Bone marrow (tissue), 2 donors: ENCODE results near the gene HECTD4.
"Not testable (repeated sequence)": the region's sequence is repeated elsewhere in the genome, so short reads cannot be mapped to it uniquely, and the experiment has no call there.

Source experiments
- DNase-seq, 2 donors: peaks; one replicate each; lab custom pipeline; 2025; lab: John Stamatoyannopoulos, UW

The HECTD4 gene

DNA sequence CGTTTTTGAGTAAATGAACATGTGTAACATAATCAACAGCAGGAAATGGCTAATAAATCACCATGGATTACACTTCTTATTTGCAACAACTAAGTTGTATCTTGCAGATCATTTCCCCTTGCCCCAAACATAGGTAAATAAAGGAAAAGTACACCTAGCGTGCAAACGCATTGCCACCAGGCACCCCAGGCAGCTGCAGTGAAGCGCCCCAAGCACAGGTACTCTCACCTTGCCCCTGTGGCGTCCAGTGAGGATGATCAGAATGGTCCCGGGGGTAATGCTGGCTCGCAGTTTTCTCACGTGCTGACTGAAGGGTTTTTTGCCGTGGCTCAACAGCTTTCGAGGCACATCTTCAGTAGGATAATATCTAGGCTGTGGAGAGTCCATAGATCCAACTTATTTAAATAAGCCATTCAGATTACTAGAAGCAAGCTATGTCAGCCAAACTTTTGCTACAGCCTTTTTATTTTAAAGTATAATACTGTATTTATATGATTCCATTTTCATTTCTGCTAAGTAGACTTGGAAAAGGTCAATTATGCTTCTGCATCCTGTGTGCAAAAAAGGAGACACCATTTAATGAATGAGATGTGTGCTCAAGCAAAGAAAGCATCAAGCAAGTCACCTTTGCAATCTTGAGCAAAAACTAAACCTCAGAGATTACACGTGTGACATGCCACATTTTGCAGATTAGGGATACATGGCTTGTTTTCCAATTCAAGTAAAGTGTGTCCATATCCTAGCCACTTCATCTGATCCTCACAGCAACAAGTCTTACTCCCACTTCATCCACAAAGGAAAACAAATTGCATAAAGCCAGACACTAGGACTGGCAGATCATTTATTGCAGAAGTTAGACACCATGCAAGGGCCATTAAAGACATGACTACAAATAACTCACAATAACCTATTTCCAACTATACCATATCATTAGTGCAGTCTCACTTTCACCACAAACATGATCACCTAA is 24.6 kb upstream of the HECTD4 start:
- no peak for DNase-seq

DNA sequence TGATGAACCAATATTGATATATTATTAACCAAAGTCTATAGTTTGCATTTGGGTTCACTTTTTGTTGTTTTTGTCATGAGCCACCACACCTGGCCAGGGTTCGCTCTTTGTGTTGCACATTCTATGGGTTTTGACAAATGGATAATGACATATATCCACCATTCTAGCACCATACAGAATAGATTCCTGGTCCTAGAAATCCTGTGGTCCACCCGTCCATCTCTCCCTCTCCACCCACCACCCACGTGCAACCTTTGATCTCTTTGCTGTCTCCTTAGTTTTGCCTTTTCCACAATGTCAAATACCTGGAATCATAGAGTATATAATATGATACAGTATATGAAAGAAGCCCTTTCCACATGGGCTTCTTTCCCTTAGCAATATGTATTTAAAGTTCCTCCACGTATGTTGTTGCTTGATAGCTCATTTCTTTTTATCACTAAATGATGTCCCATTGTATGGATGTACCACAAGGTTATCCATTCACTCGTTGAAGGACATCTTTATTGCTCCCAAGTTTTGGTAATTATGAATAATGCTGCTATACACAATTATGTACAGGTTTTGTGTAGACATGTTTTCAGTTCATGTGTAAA is 19.8 kb upstream of the HECTD4 start:
- no peak for DNase-seq

DNA sequence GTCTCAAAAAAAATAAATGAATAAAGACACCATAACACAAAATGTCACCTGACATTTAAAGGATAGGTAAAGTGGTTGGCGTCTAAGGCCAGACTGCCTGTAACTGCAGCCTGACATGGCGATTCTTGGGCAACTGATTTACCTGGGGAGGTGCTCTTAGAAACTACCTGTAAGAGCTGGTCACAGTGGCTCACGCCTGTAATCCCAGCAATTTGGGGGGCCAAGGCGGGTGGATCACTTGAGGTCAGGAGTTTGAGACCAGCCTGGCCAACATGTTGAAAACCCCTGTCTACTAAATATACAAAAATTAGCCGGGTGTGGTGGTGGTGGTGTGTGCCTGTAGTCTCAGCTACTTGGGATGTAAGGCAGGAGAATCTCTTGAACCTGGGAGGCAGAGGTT is 18.8 kb upstream of the HECTD4 start:
- DNase-seq = no peak

DNA sequence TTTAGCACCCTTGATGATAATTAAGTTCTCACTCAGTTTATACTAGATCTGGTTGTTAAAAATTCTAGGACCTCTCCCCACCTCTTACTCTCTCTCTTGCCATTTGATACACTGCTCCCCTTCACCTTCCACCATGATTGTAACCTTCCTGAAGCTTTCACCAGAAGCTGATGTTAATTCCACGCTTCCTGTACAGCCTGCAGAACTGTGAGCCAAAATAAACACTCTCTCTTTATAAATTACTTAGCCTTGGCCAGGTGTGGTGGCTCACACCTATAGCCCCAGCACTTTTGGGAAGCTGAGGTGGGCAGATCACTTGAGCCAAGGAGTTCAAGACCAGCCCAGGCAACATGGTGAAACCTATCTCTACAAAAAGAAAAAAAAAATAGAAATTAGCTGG is 11.1 kb upstream of the HECTD4 start:
- DNase-seq = no peak

DNA sequence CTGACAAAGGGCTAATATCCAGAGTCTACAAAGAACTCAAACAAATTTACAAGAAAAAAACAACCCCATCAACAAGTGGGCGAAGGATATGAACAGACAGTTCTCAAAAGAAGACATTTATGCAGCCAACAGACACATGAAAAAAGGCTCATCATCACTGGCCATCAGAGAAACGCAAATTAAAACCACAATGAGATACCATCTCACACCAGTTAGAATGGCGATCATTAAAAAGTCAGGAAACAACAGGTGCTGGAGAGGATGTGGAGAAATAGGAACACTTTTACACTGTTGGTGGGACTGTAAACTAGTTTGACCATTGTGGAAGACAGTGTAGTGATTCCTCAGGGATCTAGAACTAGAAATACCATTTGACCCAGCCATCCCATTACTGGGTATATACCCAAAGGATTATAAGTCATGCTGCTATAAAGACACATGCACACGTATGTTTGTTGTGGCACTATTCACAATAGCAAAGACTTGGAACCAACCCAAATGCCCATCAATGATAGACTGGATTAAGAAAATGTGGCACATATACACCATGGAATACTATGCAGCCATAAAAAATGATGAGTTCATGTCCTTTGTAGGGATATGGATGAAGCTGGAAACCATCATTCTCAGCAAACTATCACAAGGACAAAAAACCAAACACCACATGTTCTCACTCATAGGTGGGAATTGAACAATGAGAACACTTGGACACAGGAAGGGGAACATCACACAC is 7.9 kb upstream of the HECTD4 start:
- not testable (repeated sequence) for DNase-seq

DNA sequence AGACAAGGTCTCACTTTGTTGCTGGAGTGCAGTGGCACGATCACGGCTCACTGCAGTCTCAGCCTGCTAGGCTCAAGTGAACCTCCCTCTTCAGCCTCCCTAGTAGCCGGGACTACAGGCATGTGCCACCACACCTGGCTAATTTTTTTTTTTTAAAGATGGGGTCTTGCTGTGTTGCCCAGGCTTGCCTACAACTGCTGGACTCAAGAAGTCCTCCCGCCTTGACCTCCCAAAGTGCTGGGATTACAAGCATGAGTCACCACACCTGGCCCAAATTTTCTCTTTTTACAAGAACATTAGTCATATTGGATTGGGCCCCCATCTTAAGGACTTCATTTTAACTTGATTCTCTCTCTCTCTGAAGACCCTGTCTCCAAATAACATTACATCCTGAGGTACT is 7.0 kb upstream of the HECTD4 start:
- no peak for DNase-seq

DNA sequence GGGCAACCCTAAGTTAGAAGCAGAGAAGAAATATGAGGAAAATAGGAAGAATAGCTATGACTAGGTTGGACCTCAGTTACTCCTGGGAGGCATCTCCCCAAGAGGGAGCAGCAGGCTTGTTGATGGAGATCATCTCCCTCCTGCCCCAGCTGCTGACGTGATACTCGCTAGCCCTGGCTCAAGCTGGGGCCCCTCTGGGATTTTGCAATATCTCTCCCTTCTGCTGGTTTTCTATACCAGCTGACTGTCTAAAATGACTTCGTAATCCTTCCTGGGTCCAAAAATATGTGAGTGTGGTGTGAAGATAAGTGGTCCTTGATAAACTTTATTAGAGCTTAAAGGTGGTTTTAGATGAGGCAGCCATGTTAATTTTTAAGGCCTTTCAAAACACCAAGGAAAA is 4.5 kb upstream of the HECTD4 start:
- no peak for DNase-seq

DNA sequence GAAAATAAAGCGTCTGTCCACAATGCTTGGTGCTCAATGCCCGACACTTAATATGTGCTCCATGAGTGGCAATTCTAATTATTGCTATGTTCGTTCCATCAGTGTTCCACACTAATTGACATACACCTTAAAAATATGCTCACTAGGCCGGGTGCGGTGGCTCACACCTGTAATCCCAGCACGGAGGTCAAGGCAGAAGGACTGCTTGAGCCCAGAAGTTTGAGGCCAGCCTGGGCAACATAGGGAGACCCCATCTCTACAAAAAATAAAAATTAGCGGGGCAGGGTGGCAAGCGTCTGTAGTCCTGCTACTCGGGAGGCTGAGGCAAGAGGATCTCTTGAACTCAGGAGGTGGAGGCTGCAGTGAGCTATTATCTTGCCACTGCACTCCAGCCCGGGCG is 635 bp upstream of the HECTD4 start:
- no peak for DNase-seq

DNA sequence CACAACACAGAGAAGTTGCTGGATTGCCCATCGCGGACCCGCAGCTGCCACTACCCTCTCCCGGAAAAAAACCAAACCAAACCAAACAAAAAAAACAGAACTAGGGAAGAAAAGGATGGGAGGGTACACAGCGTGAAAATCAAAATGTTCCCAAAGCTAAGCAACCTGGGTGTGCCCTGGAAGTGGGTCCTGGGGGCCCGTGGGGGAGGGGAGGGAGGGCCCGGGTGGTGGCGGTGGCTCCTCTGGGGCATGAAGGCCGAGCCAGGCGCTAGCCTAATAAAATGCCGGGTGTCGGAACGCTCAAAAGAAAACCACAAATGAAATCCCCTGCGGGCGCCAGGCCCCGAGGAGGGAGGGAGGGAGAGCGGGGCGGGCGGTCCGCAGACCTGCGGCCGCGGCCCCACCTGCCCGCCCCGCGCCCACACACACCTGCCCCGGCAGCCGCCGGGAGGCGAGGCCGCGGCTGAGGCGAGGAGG is 787 bp downstream of the HECTD4 start:
- peak in 1 of 2 donors; percentile 15 for DNase-seq

DNA sequence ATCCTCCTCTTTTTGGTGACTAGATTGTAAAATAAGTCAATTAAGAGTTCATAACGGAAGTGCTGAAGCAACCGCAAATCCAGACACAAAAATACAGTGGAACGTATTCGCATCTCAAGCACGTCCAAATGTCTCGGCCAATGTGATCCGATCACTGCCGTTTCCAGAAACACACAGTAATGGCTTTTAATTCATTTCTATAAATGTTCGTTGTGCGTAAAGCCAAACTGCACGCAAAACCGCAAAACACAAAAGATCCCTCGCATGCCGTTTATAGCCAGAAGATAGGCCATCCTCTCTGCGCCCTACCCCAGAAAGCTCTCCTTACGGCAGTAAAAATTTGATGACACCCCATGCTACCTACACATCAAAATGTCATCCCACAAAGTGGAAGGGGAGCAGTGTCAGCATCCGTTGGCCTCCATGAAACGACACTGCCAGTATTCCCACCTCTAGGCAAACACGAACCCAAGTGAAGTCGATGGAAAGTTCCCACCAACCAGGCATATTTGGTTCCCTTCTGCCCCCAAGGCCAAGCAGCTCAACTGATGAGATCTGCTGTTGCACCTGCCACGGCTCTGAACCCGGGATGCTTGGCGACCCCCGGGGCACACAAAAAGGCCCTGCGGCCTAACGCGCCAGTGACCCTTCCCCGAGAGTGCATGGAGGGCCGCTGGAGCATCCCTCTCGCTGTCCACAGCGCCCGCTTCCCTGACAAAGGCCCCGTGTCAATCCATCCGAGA is 1.4 kb downstream of the HECTD4 start:
- DNase-seq = no peak

DNA sequence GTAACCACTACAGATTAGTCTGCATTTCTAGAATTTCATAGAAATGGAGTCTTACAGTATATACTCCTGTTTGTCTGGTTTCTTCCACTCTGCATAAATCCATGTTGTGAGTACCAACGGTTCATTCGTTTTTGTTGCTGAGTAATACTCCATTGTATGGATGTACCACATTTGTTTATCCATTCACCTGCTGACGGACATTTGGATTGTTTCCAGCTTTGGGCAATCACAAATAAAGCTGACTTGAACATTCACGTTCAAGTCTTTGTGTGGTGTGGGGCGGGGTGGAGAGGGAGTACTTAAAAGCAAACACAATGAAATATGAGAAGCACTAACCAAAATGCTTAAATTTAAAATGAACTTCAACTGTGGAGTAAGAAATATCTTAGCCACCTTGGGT is 7.1 kb downstream of the HECTD4 start:
- no peak for DNase-seq

DNA sequence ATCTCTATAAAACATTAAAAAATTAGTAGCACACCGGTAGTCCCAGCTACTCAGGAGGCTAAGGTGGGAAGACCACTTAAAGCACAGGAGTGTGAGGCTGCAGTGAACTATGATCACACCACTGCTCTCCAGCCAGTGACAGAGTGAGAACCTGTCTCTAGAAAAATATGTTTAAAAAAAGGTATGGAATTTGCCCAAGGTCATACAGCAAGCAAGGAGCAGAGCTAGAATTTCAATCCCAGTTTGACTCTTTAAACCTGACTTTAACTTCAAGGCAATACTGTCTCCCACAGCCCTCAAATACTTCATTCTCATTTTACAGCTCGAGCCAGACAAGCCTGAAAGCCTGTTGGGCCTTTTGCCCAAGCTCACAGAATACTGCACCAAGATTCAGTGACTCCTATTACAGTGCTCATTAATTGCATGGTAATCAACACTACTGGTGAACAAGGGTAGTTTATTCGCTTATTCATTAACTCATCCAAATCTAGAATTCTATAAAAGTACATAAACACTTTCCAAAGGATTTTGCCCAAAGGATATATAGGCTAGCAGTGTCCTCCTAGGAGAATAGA is 8.0 kb downstream of the HECTD4 start:
- DNase-seq = no peak

DNA sequence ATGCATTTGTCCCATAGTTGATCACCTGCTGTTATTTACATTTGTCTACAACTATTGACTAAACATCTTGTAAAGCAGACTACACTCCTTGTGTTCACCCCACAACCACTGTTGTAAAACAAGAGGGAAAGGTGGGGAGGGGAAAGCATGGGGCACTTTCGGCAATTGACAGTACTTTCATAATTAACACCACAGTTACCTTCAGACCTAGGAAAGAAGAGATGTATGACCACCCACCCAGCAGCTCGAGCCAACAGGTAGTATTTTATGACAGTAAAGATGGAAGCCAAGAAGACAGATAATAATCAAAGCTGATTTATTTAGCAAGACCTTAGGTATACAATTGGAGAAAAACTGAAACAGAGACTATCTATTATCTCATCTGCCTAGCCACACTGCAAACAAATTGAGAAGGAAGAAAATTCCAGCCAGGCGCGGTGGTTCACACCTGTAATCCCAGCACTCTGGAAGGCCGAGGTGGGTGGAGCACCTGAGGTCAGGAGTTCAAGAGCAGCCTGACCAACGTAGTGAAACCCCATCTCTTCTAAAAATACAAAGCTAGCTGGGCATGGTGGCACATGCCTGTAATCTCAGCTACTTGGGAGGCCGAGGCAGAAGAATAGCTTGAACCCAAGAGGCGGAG is 11.2 kb downstream of the HECTD4 start:
- DNase-seq = no peak

DNA sequence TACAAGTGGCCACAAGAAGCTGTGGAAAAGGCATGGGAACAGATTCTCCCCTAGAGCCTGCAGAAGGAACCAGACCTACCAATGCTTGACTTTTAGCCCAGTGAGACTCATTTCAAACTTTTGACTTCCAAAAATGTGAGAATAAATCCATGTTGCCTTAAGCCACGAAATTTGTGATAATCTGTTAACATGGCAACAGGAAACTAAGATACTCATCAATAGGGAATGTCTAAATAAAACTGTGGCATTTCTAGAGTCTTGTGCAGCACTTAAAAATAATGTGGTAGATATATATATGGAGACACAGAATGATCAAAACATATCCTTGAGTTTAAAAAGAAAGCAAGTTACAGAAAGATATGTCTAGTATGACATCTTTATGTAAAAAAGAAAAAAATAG is 12.0 kb downstream of the HECTD4 start:
- no peak for DNase-seq

DNA sequence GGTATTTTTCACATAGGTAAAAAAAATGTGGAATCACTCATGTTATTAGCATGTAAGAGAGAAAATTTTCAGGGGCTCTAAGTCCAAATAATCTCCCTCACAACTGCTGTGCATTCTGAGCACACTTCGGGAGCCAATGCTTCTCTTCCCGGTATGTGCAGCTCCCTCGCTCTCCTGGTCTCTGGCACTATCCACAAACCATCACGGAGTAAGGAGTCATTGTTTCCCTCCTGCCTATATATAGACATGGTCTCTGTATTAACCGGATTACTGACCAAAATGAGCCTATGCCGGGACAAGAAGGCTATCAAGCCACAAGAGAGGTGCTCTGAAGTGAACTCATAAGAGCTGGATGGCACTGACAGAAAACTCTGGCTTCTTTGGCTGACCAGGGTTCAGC is 13.4 kb downstream of the HECTD4 start:
- no peak for DNase-seq

DNA sequence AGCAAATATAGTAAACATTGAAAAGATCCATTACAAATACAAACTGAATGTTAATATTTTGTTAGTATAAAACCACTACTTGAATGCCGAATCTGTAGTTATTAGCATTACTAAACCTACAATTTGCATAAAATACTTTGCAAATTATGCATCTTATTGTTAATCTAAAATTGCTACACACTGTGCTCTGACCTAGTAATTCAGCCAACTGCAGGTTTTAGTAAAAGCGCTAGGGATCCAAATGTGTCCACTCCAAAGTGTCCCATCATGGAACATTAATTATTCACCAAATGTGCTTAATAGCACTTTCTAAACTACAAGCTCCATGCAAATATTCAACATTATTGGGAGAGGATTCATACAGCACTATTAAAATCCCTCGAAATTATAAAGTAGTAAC is 14.3 kb downstream of the HECTD4 start:
- DNase-seq = no peak

DNA sequence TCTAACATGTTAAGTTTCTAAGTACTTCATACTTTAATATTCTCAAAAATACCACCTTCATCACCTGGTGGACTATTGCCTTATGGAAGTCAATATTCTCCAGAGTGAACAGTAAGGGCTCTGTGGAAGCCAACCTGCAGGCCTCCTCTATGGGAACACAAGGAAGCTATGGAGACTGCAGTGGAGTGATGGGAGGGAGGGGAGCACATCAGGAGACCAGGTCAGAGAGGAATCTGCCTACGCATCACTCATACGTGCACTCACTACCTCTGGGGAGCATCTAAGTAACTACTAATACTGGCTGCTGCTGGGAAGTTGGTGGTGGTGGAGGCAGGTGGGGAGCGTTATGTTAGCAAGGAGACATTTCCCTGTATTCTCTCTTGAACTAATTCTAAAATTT is 19.9 kb downstream of the HECTD4 start:
- DNase-seq = no peak

DNA sequence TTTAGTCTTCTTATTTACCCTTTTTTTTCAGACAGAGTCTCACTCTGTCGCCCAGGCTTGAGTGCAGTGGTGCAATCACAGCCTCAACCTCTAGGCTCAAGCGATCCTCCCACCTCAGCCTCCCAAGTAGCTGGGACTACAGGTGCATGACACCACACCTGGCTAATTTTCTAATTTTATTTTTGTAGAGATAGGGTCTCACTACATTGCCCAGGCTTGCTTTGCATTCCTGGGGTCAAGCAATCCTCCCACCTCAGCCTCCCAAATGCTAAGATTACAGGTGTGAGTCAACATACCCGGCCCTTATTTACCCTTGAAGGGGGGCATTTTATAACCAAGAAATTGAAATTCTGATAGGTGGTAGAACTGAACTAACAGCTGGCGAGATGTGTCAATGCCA is 21.0 kb downstream of the HECTD4 start:
- no peak for DNase-seq

DNA sequence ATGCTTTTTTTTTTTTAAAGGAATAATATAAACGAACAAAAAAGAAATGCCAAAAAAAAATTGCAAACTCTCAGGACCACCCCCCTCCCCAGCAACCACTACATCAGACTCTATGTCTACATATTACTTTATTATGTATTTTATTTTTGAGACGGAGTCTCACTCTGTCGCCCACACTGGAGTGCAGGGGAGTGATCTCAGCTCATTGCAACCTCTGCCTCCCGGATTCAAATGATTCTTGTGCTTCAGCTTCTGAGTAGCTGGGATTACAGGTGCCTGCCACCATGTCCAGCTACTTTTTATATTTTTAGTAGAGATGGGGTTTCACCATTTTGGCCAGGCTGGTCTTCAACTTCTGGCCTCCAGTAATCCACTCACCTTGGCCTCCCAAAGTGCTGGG is 22.9 kb downstream of the HECTD4 start:
- DNase-seq = no peak

DNA sequence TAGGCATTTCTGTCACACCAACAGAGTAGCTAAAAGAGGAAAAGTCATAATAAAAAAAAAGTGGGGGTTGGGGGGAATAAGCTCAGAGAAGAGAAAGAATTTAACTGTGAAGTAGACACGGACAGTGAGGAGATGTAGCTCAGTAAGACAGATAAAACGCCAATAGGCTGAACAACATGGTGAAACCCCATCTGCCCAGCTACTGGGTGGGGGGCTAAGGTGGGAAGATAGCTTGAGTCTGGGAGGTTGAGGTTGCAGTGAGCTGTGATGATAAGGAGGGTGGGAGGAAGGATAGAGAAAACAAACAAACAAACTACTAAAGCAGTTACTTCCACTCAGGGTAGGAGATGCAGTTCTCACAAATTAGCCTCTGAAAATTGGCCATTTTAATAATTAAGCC is 25.0 kb downstream of the HECTD4 start:
- DNase-seq = no peak

DNA sequence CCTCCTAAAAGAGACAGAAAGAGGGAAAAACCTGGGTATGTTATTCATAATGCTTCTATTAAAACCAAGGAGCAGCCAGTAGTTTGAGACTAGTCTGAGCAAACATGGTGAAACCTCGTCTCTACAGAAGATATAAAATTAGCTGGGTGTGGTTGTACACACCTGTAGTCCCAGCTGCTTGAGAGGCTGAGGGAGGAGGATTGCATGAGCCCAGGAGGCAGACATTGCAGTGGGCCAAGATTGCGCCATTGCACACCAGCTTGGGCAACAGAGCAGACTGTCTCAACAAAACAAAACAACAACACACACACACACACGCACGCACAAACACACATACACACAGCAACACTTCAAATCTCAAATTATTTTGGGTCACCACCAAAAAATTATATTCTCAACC is 27.8 kb downstream of the HECTD4 start:
- DNase-seq = no peak
